SKM-1 (cell line): ENCODE data around the gene KIF1B.
"Not testable (repeated sequence)": the region's sequence is repeated elsewhere in the genome, so short reads cannot be mapped to it uniquely, and the experiment has no call there.

Experiments
- DNase-seq: peaks from one replicate; lab custom pipeline; 2025; ENCODE audit not compliant: unreplicated experiment; lab: John Stamatoyannopoulos, UW

The KIF1B gene

DNA sequence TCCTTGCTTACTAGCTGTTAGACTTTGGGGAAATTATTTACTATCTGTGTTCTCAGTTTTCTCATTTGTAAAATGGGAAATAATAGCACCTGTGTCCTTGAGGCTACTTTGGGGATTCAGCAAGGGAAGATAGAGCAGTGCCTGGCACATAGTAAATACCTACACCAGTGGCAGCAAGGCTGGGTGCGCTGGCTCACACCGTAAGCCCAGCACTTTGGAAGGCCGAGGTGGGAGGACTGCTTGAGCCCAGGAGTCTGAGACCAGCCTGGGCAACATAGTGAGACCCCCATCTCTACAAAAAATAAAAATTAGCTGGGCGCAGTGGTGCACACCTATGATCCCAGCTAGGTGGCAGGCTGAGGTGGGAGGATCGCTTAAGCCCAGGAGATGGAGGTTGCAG lies 211.3 kb downstream of the KIF1B start:
- no peak for DNase-seq

DNA sequence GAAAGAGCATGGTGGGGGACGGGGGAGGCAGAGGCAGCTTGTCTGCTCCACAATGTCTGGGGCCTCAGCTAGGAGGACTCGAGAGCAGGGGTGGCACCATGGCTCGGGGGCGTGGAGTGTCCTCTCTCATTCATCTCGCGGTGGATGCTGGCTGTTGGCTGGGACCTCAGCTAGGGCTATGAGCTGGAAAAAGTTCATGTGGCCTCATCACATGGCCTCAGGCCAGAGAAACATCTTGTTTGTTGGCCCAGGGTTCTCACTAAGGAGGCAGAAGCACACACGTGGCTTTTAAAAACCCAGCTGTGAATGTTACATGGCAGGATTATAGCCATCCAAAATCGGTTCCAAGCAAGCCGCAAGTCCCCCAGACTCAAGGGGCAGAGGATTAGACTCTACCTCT lies 213.7 kb downstream of the KIF1B start:
- no peak for DNase-seq

DNA sequence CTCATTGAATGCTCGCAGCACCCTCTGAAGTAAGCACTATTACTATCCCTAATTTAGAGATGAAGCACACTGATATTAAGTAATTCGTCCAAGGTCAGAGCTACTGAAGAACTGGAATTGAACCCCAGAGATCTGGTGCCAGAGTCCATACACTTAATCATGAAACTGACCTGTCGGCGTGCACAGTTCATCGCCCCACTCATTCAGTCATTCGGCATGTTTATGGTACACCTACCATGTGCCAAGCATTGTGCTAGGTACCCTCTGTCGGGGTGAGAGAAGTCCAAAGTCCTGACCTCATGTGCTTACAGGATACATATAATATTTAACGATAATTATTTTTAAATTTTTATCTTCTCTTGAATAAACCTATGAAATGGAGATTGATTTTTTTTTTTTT lies 214.3 kb downstream of the KIF1B start:
- no peak for DNase-seq

DNA sequence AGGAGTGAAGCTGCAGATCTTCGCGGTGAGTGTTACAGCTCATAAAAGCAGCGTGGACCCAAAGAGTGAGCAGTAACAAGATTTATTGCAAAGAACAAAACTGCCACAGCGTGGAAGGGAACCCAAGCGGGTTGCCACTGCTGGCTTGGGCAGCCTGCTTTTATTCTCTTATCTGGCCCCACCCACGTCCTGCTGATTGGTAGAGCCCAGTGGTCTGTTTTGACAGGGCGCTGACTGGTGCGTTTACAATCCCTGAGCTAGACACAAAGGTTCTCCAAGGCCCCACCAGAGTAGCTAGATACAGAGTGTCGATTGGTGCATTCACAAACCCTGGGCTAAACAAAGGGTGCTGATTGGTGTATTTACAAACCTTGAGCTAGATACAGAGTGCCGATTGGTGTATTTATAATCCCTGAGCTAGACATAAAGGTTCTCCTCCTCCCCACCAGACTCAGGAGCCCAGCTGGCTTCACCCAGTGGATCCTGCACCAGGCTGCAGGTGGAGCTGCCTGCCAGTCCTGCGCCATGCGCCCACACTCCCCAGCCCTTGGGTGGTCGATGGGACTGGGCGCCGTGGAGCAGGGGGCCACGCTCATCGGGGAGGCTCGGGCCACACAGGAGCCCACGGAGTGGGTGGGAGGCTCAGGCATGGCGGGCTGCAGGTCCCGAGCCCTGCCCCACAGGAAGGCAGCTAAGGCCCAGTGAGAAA lies 215.6 kb downstream of the KIF1B start:
- not testable (repeated sequence) for DNase-seq

DNA sequence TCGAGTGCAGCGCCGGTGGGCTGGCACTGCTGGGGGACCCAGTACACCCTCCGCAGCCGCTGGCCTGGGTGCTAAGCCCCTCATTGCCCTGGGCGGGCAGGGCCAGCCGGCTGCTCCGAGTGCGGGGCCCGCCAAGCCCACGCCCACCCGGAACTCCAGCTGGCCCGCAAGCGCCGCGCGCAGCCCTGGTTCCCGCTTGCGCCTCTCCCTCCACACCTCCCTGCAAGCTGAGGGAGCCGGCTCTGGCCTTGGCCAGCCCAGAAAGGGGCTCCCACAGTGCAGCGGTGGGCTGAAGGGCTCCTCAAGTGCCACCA lies 216.1 kb downstream of the KIF1B start:
- not testable (repeated sequence) for DNase-seq

DNA sequence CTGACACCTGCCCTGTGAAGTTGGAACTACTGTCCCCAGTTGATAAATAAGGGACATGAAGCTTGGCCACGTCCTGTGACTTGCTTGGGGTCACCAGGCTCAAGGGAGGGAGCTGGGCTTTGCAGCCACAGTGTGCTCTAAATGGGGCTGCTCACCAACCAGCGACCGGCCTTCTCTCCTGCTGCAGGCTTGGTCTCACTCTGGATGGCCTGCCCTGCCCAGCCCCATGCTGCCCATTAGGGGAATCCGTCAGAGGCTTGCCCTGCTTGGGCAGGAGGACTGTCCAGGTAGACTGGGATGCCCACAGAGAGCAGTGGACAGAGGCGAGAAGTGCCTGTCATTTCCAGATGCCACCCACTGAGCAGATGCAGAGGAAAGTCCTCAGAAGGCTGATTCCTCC lies 218.6 kb downstream of the KIF1B start:
- DNase-seq, result no peak

DNA sequence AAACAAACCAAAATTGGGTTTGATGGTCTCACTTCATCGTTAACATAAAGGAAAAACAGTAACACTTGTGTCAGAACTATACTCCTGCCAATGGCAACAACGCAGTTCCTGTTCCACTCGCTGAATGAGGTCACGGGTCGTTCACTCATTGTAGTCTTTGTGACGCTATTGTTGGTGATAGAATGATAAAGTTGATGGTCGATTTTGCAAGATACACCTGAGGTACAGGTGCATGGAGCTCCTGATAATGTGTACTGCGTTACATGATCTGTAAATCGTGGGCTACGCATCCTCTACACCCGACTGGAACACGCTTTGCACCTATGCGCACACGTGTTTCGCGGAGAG lies 219.5 kb downstream of the KIF1B start:
- no peak for DNase-seq

DNA sequence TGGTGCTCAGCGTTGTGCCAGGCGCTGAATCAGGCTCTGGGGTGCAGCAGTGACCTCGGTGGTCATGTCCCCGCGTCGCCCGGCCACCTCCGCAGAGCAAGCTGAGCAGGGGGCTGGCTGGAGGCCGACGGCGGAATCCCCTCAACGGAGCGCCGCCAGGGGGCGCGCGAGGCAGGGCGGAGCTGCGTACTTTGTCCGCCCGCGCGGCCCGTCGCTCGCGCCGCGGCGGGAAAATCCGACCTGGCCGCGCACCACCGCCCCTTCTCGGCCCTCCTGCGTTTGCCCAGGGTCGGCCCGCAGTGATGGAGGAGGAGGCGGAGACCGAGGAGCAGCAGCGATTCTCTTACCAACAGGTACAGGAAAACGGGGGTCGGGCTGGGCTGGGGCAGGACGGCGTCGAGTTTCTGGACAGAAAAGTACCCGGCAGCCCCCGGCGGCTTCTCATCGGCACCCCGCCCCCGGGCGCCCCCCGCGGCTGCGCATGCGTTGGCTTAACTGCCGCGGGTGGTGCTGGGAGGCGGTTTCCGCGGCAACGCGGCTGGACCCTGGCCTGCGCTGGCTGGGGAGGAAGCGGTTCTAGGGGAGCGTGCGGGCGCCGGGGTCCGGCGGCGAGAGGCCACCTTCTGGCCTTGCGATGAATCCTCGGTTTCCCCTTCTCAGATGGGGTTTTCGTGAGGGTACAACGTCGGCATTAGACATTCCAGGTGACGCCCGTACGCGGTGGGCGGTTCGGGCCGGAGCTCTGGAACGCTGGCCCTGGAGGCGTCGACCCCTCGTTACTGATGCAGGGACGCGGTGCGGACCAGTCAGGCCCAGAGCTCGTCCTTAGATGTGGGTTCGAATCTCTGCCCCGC lies 220.1 kb downstream of the KIF1B start, which contains the start of gene CENPS:
CENPS (plus strand) TSS at position 218 of the 854 bp plus-strand sequence; CDS start at position 303, 85 bp downstream.
- DNase-seq, result peak; percentile 76
